KOPT-K1 (cell line): ENCODE data around the gene CCDC184.
"Not testable (repeated sequence)": the region's sequence is repeated elsewhere in the genome, so short reads cannot be mapped to it uniquely, and the experiment has no call there.

Experiments
- H3K27ac ChIP-seq: fragments of 200-600 bp; sonication (generic); 2 replicates; pipeline ENCODE4 v1.5.1; 2016; ENCODE audit warnings: antibody characterized with exemption, mild to moderate bottlenecking, low read depth, low read length; ENCODE audit not compliant: poor library complexity, severe bottlenecking
- H3K36me3 ChIP-seq: fragments of 200-600 bp; sonication (generic); 2 replicates; pipeline ENCODE4 v1.5.1; 2017; ENCODE audit warnings: antibody characterized with exemption, mild to moderate bottlenecking, low read length, moderate library complexity; ENCODE audit not compliant: insufficient read depth
- H3K9me3 ChIP-seq: fragments of 200-600 bp; sonication (generic); 2 replicates; pipeline ENCODE4 v1.5.1; 2017; ENCODE audit warnings: antibody characterized with exemption, low read length, mild to moderate bottlenecking; ENCODE audit not compliant: insufficient read depth, poor library complexity, severe bottlenecking

CCDC184 gene

GRCh38 chr12:48183091-48183875, at the start of gene CCDC184:
Gene CCDC184, plus strand, starts transcription at chr12:48183644. Its CDS starts 479 bp downstream, at chr12:48184123.
- H3K36me3 ChIP-seq = no peaks in the 10 kb centered on the region
- H3K9me3 ChIP-seq = no peaks in the 10 kb centered on the region
- no peak within 1 kb of the TSS for H3K27ac ChIP-seq

- peaks cover 88% of the 10 kb centered on the region for H3K36me3 ChIP-seq
- no peak overlapping the region for H3K27ac ChIP-seq
- no peaks in the 10 kb centered on the region for H3K9me3 ChIP-seq
Observed at GRCh38 chr12:48135027-48135426, 48.4 kb upstream of the CCDC184 start.

GRCh38 chr12:48142818-48143674, 40.4 kb upstream of the CCDC184 start:
- H3K27ac ChIP-seq = no peak overlapping the region
- peaks cover 98% of the 10 kb centered on the region for H3K36me3 ChIP-seq

GRCh38 chr12:48143898-48144297, 39.5 kb upstream of the CCDC184 start:
- no peak overlapping the region for H3K27ac ChIP-seq
- no peaks in the 10 kb centered on the region for H3K9me3 ChIP-seq
- H3K36me3 ChIP-seq = peaks cover 99% of the 10 kb centered on the region

More at GRCh38 chr12:48142818-48143674, 40.4 kb upstream of the CCDC184 start:
- H3K9me3 ChIP-seq = no peaks in the 10 kb centered on the region

- H3K36me3 ChIP-seq = peaks cover 99% of the 10 kb centered on the region
- no peak overlapping the region for H3K27ac ChIP-seq
- no peaks in the 10 kb centered on the region for H3K9me3 ChIP-seq
Observed at GRCh38 chr12:48145981-48146380, 37.5 kb upstream of the CCDC184 start.

- peaks cover 77% of the 10 kb centered on the region for H3K36me3 ChIP-seq
- H3K27ac ChIP-seq = no peak overlapping the region
- no peaks in the 10 kb centered on the region for H3K9me3 ChIP-seq
Observed at GRCh38 chr12:48151103-48151771, 32.2 kb upstream of the CCDC184 start.

- H3K27ac ChIP-seq, H3K9me3 ChIP-seq: not testable (repeated sequence)
- peaks cover 33% of the 10 kb centered on the region for H3K36me3 ChIP-seq
Observed at GRCh38 chr12:48155786-48156185, 27.7 kb upstream of the CCDC184 start.

GRCh38 chr12:48156652-48157017, 26.8 kb upstream of the CCDC184 start:
- Histone ChIP-seq H3K9me3 (no peaks in the 10 kb centered on the region), H3K27ac (peak overlapping the region; percentile 74), H3K36me3 (peaks cover 24% of the 10 kb centered on the region)

GRCh38 chr12:48157018-48157888, 26.2 kb upstream of the CCDC184 start, which contains the start of gene ASB8:
Gene ASB8, minus strand, starts transcription at chr12:48157515. Its CDS starts 4,019 bp downstream, at chr12:48153496.
- peak within 1 kb of the TSS; percentile 74 for H3K27ac ChIP-seq
- no peaks in the 10 kb centered on the region for H3K9me3 ChIP-seq
- H3K36me3 ChIP-seq = peaks cover 18% of the 10 kb centered on the region

GRCh38 chr12:48157889-48158370, 25.5 kb upstream of the CCDC184 start:
- H3K36me3 ChIP-seq = peaks cover 11% of the 10 kb centered on the region
- H3K27ac ChIP-seq = peak overlapping the region; percentile 74
- no peaks in the 10 kb centered on the region for H3K9me3 ChIP-seq

- Histone ChIP-seq H3K36me3 (no peaks in the 10 kb centered on the region), H3K27ac (no peak overlapping the region), H3K9me3 (no peaks in the 10 kb centered on the region)
Observed at GRCh38 chr12:48160046-48160445, 23.4 kb upstream of the CCDC184 start.

- peak overlapping the region; percentile 31 for H3K27ac ChIP-seq
- H3K36me3 ChIP-seq = no peaks in the 10 kb centered on the region
- H3K9me3 ChIP-seq = no peaks in the 10 kb centered on the region
Observed at GRCh38 chr12:48160807-48161206, 22.6 kb upstream of the CCDC184 start.

- Histone ChIP-seq H3K9me3 (no peaks in the 10 kb centered on the region), H3K36me3 (no peaks in the 10 kb centered on the region), H3K27ac (no peak overlapping the region)
Observed at GRCh38 chr12:48163150-48163747, 20.2 kb upstream of the CCDC184 start.

GRCh38 chr12:48164451-48164850, 19.0 kb upstream of the CCDC184 start:
- H3K36me3 ChIP-seq = no peaks in the 10 kb centered on the region
- H3K27ac ChIP-seq = no peak overlapping the region
- H3K9me3 ChIP-seq = no peaks in the 10 kb centered on the region
